Kidney (tissue), 14 donors: ENCODE results near the gene HSPB7. TPM values are rescaled to one million over a fixed set of nuclear protein-coding genes. Genes with fewer than 3 reads are reported as not detected.
A peak's percentile ranks its signal among the peaks of the same experiment; 100 is the strongest.

Experiments used
- DNase-seq, 5 donors: peaks; one replicate each; pipeline ENCODE4 v3.0.0-alpha.2; 2013 to 2020
- FAIRE-seq: peaks from 2 replicates; lab custom pipeline; 2012; peaks lifted over from hg19 to GRCh38; lab: Jason Lieb, UNC
- H3K27ac ChIP-seq, 2 donors: one replicate each; pipeline ENCODE4 v1.7.0; 2013; ENCODE audit warnings: low read depth in 2 of 2, low read length in 2 of 2, inconsistent platforms in 1 of 2
- H3K27me3 ChIP-seq: one replicate; pipeline ENCODE4 v1.7.1; 2013; ENCODE audit warnings: low read length, inconsistent platforms; ENCODE audit not compliant: control insufficient read depth, insufficient read depth
- H3K36me3 ChIP-seq, 3 donors: one replicate each; pipeline versions ENCODE4 v1.7.0 to v1.7.1; 2013; ENCODE audit warnings: low read length in 3 of 3, control low read depth in 1 of 3, inconsistent platforms in 1 of 3; ENCODE audit not compliant: insufficient read depth in 3 of 3, control insufficient read depth in 2 of 3
- H3K4me1 ChIP-seq, 3 donors: one replicate each; pipeline versions ENCODE4 v1.7.0 to v1.7.1; 2013; ENCODE audit warnings: low read length in 3 of 3, inconsistent platforms in 1 of 3, low read depth in 1 of 3; ENCODE audit not compliant: control insufficient read depth in 2 of 3, insufficient read depth in 2 of 3
- H3K4me3 ChIP-seq, 3 donors: one replicate each; pipeline versions ENCODE4 v1.7.0 to v1.8.1; 2013; ENCODE audit warnings: low read length in 3 of 3, control low read depth in 1 of 3, inconsistent platforms in 1 of 3
- H3K9ac ChIP-seq, 3 donors: one replicate each; pipeline versions ENCODE4 v1.7.0 to v1.7.1; 2013; ENCODE audit warnings: low read length in 3 of 3, control low read depth in 1 of 3, inconsistent platforms in 1 of 3
- H3K9me3 ChIP-seq, 3 donors: one replicate each; pipeline versions ENCODE4 v1.7.0 to v1.7.1; 2013; ENCODE audit warnings: low read length in 3 of 3, control low read depth in 1 of 3, inconsistent platforms in 1 of 3; ENCODE audit not compliant: control insufficient read depth in 2 of 3, insufficient read depth in 1 of 3
- CTCF ChIP-seq: IDR thresholded peaks from 3 replicates; pipeline ENCODE4 v1.5.1; 2012; ENCODE audit warnings: mild to moderate bottlenecking, moderate library complexity, borderline replicate concordance; ENCODE audit not compliant: insufficient read depth; ENCODE audit errors: extremely low read depth
- intact Hi-C: fragments of 100-400 bp; cut with DNase I; formaldehyde crosslinking; loops from one replicate; pipeline ENCODE4 v1.11.1; 2022
- polyA plus RNA-seq: library from polyadenylated mRNA; stranded (reverse); fragments of 350-450 nt; fragmentation: Illumina TruSeq; extraction: RNeasy Lipid Tissue Mini Kit (QIAGEN cat#74804); gene quantifications from one replicate; pipeline ENCODE4 v1.2.3, GENCODE V29; 2014; ENCODE audit warnings: low read depth, low replicate concordance; ENCODE audit not compliant: insufficient read depth
- total RNA-seq: library from RNA; stranded (reverse); fragmentation: NEBNext Ultra II Directional; extraction: Animal tissue kit (Norgen Biotek cat#: 25700); gene quantifications from one replicate; pipeline ENCODE4 v1.2.1, GENCODE V29; 2021
- donor health status: control.
- donor health status: control.
- donor health status: control.
- donor health status: control.
- donor health status: control.
- donor health status: DM: yes; HTN: yes; CAD: no.
- donor health status: Normal renal cell carcinoma (clear cell type).

HSPB7 gene
- total and polyA plus RNA-seq, 2 donors from 2014 or later: 17.0 to 29.1 TPM

GRCh38 chr1:16019644-16020277 is 1.9 kb upstream of the HSPB7 start:
- Histone ChIP-seq H3K4me3 (no peak overlapping the region), H3K9me3 (no peaks in the 10 kb centered on the region), H3K27ac (peak overlapping the region; percentile 83 to 95), H3K27me3 (no peaks in the 10 kb centered on the region), H3K36me3 (no peaks in the 10 kb centered on the region), H3K9ac (peak overlapping the region in 1 of 3 donors; percentile 13), H3K4me1 (peaks cover 0 to 38% (median 0%) of the 10 kb centered on the region in 3 donors)
- FAIRE-seq (no peak), DNase-seq (peak in 3 of 5 donors; percentile 60 to 62 (median 62))
- TF ChIP-seq CTCF: no peak
- intact Hi-C loops: no loop called here

GRCh38 chr1:16018749-16019643 is 1.2 kb upstream of the HSPB7 start:
- FAIRE-seq: no peak
- intact Hi-C loops: no loop called here
- peak overlapping the region in 1 of 3 donors; percentile 61 for H3K9ac ChIP-seq
- H3K9me3 ChIP-seq: no peaks in the 10 kb centered on the region
- H3K4me3 ChIP-seq: no peak overlapping the region
- H3K36me3 ChIP-seq: no peaks in the 10 kb centered on the region
- peak overlapping the region; percentile 83 to 95 for H3K27ac ChIP-seq
- peak in 1 of 5 donors; percentile 50 for DNase-seq
- H3K27me3 ChIP-seq: no peaks in the 10 kb centered on the region
- no peak for TF ChIP-seq CTCF
- peaks cover 0 to 44% (median 7%) of the 10 kb centered on the region in 3 donors for H3K4me1 ChIP-seq

GRCh38 chr1:16018308-16018707 is 465 bp upstream of the HSPB7 start:
- no peak for TF ChIP-seq CTCF
- Histone ChIP-seq H3K27ac (peak overlapping the region; percentile 83 to 95), H3K27me3 (no peaks in the 10 kb centered on the region), H3K4me1 (peaks cover 0 to 43% (median 10%) of the 10 kb centered on the region in 3 donors), H3K36me3 (no peaks in the 10 kb centered on the region), H3K4me3 (no peak overlapping the region), H3K9me3 (no peaks in the 10 kb centered on the region), H3K9ac (peak overlapping the region in 2 of 3 donors; percentile 58 to 68)
- DNase-seq (no peak), FAIRE-seq (no peak)
- intact Hi-C loops: no loop called here
